ENCODE results near the gene EPHB3.

Gene EPHB3

DNA sequence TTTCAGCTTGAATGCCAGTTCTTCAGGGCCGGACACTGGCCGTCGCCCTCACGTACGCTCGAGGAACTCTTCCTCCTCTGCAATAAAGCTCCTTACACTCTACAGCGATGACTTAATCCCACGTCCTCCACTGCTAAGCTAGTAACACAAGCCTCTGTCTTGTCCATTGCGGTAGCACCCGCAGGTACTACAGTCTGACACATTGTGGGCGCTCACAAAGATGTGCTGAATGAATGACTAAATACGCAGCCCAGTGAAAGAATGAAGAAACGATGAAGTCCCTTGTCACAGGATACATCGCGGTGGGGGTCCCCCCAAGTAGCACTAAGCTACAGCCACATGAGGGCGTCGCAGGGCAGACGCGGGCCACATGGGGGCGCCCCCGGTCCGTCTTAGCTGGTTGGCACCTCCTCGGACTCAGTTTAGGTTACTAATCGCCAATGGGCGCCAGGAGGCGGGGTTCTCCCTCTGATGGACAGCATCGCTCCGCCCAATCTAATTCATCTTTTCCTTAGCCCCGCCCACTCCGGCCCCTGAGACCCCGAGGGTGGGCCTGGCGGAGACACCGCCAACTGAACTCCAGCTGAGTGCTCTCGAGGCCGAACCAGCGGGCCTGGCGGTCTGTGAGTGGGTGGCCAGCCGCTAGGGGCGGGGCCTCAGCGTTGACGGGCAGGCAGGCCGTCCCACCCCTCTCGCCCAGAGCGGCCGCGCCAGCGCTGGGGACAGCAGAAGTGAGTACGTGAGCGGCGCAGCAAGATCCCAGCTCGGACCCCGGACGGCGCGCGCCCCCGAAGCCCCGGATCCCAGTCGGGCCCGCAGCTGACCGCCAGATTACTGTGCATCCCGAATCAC, at the start of gene EPHB3:
TSS of gene EPHB3 (plus strand) at position 725 of the 852 bp plus-strand sequence. CDS start 451 bp downstream, outside the sequence.
- peak; percentile 100 for DNase-seq

DNA sequence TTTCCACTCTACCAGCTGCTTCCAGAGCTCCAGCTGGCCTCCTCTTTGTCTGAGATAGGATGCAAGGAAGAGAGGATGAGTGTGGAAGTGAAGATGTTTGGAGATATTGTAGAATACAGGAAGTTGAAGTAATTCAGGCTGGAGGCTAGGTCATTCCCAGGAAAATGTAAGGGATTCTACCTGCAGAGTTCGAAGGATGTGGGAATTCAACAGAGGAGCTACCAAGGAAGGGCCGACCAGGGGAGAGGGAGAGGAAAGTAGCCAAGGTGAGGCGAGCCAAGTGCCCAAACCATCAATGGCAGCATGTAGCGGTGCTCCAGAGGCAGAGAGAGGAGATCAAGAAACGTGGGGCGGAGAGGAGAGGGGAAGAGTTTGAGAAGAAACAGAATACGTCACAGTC, 49.0 kb upstream of the EPHB3 start:
- DNase-seq: no peak

DNA sequence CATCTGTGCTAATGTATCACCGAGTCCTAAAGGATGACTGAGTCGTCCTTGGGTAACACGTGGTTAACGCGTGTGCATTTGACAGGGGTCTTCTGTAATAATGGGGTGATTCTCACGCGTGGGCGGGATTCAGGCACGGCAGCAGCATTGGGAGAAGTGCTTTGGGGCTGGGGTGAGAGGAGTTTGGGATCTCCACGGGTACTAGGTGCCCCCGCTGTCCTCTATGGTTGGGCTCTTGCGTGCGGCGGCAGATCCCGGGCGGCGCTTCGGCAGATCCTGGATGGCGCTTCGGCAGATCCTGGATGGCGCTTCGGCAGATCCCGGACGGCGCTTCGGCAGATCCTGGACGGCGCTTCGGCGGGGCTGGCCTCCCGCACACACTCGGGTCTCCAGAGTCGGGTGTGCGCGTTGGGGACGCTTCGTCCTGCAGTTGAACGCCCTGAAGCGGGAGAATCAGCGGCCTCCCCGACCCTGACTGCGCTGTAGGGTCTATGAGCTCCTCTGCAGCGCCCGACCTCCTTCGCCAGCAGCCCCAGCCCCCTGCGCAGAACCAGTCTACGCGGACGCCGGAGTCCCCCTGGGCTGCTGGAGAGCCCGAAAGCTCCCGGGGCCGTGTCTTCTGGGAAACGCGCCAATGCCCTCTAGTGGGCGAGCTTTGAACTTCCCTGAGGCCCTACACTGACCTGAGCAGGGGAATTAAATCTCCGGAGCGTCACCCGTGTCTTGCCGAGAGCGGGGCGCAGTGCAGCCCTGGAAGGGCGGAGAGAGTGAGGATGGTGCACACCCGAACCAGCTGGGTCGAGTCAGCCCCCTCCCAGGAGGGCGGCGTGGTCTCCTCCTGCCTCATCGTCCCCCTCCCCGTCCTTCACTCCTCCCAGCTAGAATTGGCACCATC, 48.1 kb upstream of the EPHB3 start:
- peak; percentile 89 for DNase-seq

DNA sequence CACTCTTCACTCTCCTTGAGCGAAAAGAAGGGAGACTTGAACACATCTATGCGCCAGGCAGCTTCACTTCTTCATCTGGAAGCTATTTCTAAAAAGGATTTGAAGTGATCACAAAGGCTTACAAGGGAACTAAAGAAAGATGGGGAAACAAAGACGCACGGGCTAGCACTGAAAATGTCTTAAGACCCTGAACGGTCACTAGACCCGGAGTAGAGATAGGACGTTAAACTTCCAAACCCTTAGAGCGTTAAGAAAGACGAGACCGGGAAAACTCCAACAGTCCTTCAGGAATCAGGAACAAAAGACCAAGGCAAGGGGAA, 47.5 kb upstream of the EPHB3 start:
- DNase-seq: no peak

DNA sequence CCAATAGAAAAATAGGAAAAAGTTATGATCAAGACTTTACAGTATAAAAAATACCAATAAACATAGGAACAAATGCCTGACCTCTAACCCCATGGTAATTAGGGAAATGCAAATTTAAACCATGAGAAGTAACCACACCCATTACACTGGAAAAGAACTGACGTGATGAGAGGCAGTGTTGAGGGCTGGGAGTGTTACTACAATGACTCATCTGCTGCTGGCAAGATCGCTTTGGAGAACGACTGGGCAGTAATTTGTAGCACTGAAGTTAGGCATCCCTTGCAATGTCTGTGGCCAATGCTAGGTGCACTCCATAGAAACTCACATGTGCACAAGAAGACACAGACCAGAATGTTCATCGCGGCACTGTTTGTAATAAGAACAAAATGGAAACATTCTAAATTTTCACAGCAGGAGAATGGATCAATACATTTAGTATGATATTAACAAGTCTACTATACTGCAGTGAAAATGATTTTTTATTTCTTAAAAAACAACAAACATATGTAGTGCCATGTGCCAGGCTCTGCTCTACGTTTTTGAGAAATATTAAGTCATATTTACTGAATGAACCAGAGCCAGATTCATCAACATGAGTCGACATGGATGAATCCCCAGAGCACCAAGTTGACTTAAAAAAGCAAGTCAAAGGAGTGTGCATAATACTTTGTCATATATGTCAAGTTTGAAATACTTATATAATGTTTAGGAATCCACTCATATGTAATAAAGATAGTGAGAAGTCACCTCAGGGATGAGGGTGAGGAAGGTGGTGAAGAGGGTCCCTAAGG, 37.6 kb upstream of the EPHB3 start:
- peak; percentile 57 for DNase-seq

DNA sequence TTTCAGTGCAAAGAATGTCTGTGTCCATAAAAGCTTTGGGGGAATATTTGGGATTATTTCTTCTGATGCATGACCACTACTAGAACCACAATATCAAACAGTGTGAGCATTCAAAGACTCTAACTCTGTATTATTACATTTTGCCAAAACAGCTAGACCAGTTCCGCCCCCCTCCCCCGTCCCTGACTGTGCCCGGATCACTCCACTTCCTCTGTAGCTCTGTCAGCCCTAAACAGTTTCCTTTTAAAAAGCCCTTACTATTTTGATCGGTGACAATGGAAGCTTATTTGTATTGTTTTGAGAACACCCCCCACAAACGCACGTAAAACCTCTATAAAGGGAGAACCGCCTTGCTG, 36.6 kb upstream of the EPHB3 start:
- peak; percentile 51 for DNase-seq

DNA sequence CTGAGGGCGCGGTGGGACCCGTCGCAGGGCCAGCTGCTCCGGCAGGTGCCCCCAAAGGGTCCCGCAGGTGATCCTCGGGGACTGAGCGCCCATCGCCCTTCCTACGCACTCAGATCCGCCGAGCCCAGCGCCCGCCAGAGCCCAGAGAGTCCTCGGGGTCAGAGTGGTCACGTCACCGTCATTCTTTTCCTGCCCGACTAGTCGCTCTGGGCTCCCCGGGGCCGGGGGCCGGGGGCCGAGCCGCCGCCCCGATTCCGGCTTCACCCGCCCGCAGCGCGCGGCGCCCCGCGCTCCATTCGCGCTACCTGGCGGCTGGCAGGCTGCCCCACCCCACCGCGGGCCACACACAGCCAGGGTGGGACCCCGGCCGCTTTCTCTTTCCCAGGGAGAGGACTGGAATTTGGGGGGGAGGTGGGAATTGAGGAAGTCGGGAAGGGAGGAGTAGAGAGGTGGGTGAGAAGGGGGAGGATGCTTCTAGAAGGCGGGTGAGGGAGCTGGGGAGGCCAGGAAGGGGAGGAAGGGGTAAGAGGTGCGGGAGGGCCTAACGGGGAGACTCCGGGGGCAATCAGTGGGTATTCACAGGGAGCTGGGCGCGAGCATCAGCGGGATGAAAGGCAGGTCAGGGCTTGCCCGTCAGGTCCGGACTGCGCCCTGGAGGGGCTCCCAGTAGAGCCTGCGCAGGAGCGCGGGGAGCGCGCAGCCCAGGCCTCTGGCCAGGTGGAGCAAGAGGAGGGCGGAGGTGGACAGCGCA, 36.1 kb upstream of the EPHB3 start:
- peak; percentile 79 for DNase-seq

DNA sequence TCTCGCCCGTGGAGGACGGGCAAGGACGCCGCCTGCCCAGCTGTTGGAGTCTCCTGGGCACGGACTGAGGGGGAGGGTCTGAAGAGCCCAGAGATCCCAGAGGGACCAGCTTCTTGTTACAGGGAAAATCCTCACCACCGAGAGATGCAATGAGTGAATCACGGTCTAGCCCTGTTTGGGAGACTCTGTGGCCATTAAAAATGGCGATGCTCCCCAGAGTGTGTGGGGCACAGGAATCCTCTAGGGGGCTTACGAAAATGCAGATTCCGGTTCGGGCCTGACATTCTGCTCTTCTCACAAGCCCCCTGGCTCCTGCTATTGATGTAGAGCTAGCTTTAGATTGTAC, 35.5 kb upstream of the EPHB3 start:
- no peak for DNase-seq

DNA sequence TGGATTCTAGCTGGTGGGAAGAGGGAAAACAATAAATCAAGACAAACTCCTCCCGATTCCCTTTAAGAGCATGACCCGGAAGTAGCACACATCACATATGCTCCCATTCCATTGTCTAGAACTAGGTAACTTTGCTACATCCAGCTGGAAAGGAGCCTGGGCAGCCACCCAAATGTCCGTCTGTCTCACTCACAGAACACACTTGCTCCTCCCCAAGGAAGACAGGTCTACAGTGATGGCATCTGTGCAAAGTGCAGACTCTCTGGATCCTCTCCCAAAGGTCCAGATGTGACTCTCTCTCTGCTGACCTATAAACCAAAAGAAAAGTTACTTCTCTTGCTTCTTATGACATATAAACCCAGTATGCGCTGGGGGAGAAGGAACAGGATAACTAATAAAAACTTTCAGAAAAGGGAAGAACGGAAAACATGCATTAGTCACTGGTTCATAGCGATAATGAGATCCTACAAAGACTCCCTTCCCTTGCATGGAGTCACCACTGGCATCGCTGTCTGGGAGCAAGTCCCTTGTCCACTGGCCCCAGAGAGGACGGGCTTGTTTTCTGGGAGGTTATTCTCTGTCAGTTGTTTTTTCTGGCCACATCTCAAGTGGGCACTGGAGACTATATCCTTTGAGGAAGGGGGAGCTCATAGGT, 29.8 kb upstream of the EPHB3 start:
- DNase-seq: peak; percentile 50

DNA sequence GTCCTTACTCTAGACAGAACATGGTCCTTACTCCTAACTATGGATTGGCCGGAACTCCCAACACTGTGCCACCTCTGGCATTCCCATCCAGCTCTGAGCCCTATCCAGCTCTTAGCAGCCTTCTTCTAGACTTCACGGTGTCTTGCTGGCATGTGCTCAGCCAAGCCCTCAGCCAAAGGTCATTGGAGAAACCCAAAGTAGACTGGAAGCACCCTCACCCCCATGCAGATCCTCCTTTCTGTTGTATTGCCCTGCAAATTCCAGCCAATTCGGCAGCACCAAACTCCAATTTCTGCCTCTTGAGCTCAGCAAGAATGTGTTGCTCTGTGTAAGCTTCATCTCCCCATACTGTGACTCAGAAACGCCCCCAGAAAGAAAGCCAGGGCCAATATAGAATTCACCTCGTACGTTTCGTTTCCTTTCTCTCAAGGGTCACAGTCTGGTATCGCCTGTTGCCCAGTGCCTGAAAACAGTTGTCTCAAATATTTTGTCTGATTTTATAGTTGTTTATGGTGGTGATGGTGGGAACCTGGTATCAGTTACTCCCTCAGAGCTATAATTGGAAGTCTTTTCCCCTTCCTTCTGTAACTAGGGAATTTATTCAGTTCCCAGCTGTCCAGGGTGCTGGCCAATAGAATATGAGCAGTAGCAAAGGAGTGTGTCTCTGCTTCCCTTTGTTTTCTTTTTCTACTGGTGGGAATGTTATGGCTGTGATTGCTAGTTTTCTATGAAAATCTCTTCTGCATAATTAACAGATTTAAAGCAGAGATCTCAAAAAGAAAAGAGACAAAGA, 28.4 kb upstream of the EPHB3 start:
- DNase-seq: no peak

DNA sequence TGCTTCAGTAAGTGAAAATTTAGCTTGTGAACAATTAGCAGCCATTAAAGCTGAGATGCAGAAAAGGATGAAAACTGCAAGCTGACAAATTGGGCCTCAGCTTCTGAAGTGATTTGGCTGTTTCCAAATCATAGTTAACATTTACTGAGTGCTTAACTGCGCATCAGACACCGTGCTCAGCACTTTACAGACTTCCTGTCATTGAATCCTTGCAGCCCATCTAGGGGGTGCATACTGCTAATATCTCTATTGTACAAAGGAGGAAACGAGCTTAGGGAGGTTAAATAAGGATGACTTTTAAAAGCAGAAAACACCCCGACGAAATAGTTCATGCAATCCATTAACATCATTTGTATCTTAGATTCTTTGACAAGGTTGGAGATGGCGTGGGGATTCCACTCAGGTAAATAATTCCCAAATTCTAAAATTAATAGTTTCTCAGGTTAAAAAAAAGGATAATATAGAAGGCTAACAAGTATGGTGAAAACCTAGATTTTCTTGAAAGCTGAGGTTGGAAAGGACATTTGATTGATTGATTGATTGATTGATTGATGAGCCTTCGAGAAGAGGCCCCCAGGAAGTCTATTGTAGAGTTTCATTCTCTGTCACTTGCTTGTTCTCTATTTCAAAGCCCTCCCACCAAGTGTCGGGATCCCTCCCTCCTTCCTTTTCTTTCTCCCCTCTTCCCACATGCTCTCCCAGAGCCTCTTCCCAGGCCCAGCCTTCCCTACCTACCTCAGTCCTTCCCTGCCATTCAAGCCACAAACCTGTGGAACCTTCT, 23.5 kb upstream of the EPHB3 start:
- DNase-seq: no peak

DNA sequence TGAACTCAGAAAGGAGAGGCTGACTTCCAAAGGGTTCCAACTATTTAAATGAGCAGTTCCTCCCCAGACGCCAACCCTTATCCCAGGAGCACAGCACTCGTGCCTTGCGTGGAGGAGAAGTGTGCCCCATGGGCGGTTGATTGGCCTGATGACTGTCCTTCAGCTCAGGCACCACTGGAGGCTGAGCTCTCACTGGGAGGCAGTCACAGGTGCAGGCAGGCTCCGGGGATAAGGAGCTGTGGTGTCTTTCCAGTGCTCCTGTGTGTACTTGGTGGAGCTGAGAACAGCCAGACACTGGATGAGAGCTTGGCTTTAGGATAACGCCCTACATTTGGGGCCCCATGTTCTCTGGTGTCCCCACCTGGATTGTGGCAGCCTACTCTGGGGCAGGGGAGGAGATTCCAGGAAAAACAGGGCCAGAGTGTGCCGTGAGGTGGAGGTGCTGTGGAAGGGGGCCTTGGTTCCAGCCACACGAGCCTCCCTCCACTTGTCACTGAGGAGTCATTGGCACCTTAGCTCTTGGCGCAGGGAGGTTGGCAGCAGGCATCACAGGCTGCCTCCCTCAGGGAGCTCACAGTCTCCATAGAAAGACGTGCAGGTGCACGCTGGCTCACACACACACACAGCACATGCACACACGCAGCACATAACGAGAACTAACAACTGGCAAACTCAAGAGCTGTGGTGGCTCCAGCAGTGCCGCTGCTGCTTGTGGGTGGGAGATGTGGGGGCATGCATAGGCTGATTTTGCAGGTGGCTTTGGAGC, 22.7 kb upstream of the EPHB3 start:
- DNase-seq: no peak

DNA sequence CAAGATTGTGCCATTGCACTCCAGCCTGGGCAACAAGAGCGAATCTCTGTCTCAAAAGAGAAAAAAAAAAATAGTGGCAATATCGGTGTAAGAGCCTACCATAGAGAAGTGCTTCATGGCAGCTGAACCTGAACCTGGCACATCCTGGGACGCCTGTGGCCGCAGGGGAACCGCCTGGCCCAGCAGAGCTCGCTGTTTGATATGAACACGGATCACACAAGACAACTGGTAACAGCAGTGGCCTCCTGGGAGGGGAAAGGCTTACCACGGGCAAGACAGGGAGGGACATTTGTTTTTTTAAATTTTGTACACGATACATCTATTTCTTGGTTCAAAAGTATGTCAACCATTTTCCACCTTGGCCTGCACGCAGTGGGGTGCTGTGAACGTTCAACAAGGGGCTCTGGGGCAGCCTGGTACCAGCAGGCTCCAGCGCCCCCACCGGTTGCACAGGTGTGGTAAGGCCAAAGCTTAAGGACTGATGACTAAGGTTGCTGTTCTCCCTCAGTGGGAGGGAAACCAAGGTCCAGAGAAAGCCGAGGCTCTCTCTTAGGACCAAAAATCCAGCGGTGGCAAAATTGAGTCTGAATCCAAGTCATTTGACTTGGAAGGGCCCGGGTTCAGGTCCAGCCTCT, 21.7 kb upstream of the EPHB3 start:
- peak; percentile 17 for DNase-seq

DNA sequence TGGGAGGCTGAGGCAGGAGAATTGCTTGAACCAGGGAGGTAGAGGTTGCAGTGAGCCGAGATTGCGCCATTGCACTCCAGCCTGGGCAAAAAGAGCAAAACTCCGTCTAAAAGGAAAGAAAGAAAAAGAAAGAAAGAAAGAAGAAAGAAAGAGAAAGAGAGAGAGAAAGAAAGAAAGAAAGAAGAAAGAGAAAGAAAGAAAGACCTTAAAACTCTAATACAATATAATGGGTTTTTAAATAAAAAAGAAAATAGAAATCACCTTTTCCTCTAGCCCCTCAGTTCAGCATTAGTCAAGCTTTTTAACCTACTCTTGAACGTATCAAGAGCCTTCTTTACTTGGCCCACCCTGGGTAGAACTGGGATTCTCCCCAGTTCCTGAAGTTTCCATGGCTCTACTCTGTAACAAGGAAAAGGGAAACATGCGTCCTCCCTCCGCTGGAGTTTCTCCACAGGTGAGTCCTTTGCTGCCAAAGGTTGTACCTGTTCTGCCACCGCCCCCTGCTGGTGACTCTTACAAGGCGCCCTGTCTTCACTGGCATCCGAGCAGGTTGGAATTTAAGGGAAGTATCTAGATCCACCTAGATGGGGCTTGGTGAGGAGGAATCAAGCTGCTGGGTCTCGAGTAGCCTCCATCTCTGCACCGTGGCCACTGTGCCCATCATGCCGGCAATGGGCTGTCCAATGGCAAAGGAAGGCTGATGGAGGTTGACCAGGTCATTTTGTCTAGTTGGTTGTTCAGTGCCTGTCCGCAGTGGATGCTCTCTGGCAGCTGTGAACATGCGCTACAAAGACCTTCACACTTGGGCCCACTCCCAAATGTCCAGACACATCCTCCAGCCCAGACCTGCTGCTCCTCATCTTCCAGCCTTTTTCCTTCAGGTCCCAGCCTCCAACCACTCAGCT, 20.6 kb upstream of the EPHB3 start:
- DNase-seq: peak; percentile 92

DNA sequence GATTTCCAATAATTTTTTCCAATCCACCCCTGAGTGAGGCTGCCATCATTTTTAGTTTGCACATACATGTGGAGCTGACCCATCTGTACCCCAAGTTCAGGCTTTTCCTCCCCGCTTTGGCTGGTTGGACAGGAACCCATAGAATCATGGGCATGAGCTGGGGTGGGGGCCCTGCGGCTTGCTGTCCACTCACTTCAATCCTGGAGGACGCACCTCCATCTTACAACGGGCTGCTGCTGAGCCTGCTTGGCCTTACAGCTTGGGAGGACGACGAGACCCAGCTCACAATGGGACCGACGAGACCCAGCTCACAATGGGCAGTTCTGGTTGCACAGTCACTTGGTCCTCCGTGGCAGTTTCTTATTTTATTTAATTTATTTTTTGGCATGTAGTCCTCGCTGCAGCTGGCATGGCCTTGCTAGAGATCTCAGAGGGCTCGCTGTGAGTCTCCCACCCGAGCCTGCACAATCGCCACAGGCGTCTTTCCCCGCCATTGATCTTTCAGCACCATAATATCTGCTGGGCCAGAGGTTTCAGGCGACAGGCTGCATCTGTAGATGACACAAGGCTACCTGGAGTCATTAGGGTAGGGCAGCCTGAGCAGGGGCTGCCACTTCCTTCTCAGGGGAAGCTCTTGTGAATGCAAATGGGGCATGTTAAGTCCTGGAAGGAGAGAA, 19.6 kb upstream of the EPHB3 start:
- DNase-seq: no peak

DNA sequence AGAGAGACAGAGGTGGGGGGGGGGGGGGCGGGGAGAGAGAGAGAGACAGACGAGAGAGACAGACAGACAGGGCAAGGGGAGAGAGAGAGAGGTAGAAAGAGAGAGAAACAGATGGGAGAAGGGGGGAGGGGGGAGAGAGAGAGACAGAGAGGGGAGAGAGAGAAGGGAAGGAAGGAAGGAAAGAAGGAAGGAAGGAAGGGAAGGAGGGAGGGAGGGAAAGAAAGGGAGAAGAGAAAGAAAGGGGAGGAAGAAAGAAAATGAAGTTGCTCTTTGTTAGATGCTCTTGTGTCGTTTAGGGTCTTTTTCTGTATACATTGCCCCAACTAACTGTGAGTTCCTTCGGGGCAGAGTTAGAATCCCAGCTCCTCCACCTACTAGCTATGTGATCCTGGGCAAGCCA, 19.0 kb upstream of the EPHB3 start:
- no peak for DNase-seq

DNA sequence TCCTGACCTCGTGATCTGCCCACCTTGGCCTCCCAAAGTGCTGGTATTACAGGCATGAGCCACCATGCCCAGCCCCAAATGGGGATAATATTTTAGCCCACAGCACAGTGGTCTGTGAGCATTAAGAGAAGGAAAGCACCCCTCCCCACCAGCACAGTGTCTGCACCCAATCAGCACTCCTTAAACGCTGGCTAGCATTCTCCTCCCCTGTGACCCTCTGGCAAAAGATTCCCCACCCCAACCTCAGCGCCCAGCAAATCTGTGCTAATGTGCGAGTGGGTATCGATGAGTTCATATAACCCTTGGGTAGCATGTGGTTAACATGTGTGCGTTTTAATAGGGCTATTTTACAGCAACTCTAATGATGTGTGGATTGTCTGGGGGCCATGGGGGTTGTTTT, 18.3 kb upstream of the EPHB3 start:
- no peak for DNase-seq
